Astrocyte of the cerebellum (primary cell): ENCODE measurements around the gene SMARCD2.
A peak's percentile ranks its signal among the peaks of the same experiment; 100 is the strongest.
"Not testable (repeated sequence)": the region's sequence is repeated elsewhere in the genome, so short reads cannot be mapped to it uniquely, and the experiment has no call there.

Source experiments
- DNase-seq: peaks from one replicate; pipeline ENCODE4 v3.0.0-alpha.2; 2011; ENCODE audit warnings: low read depth
- H3K4me3 ChIP-seq: 2 replicates; pipeline ENCODE4 v1.5.1; 2011; ENCODE audit warnings: mild to moderate bottlenecking, low read depth, low read length, moderate library complexity
- in situ Hi-C: cut with HindIII; loops from 2 replicates; pipeline ENCODE4 v1.10.0; 2017; ENCODE audit warnings: low sequenced_read_pairs
- TF ChIP-seq, protein P1 (sequence below): IDR thresholded peaks from 2 replicates; pipeline ENCODE4 v1.5.1; 2012; ENCODE audit warnings: low read length, low read depth, moderate library complexity, mild to moderate bottlenecking; ENCODE audit errors: missing control alignments

SMARCD2 gene

DNA sequence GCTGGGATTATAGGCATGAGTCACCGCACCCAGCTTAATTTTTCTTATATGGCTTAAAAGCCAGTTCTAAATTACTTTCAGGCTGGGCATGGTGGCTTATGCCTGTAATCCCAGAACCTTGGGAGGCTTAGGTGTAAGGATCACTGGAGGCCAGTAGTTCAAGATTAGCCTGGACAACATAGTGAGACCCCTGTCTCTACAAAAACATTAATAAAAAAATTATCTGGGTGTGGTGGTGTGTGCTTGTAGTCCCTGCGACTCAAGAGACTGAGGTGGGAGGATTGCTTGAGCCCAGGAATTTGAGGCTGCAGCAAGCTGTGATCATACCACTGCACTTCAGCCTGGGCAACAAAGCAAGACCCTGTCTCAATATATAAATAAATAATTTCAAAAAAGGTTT is 10.8 kb upstream of the SMARCD2 start:
- no peak overlapping the region for H3K4me3 ChIP-seq
- in situ Hi-C loops, result no loop called here
- DNase-seq, result no peak
- TF ChIP-seq, protein P1, sequence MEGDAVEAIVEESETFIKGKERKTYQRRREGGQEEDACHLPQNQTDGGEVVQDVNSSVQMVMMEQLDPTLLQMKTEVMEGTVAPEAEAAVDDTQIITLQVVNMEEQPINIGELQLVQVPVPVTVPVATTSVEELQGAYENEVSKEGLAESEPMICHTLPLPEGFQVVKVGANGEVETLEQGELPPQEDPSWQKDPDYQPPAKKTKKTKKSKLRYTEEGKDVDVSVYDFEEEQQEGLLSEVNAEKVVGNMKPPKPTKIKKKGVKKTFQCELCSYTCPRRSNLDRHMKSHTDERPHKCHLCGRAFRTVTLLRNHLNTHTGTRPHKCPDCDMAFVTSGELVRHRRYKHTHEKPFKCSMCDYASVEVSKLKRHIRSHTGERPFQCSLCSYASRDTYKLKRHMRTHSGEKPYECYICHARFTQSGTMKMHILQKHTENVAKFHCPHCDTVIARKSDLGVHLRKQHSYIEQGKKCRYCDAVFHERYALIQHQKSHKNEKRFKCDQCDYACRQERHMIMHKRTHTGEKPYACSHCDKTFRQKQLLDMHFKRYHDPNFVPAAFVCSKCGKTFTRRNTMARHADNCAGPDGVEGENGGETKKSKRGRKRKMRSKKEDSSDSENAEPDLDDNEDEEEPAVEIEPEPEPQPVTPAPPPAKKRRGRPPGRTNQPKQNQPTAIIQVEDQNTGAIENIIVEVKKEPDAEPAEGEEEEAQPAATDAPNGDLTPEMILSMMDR, result no peak

DNA sequence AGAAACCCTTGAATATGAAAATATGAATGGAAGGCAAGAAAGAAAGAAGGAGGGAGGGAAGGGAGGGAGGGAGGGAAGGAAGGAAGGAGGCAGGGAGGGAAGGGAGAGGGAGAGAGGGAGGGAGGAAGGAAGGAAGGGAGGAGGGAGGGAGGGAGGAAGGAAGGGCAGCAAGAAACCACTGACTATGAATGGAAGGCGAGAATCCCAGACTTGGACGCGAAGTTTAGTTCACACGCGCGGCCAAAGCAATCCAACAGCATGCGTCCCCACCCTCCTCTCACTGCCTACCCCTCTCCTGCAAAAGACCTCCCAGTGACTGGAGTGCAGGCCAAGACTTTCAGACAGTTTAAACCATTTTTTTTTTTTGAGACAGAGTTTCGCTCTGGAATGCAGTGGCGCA is 7.9 kb upstream of the SMARCD2 start:
- in situ Hi-C loops, result no loop called here
- TF ChIP-seq, protein P1, result no peak
- no peak for DNase-seq
- no peak overlapping the region for H3K4me3 ChIP-seq

GRCh38 chr17:63848834-63849689 is 6.6 kb upstream of the SMARCD2 start:
- TF ChIP-seq, protein P1, result peak; percentile 61
- DNase-seq, result no peak
- in situ Hi-C loops, result no loop called here
- peak overlapping the region; percentile 28 for H3K4me3 ChIP-seq

GRCh38 chr17:63847525-63848249 is 5.2 kb upstream of the SMARCD2 start:
- no peak overlapping the region for H3K4me3 ChIP-seq
- no peak for DNase-seq
- in situ Hi-C loops, result no loop called here
- TF ChIP-seq, protein P1, result no peak

- TF ChIP-seq, protein P1, result no peak
- no peak overlapping the region for H3K4me3 ChIP-seq
- DNase-seq, result no peak
- in situ Hi-C loops, result no loop called here
Observed at GRCh38 chr17:63845509-63845908, 3.0 kb upstream of the SMARCD2 start.

GRCh38 chr17:63843910-63844677 is 1.6 kb upstream of the SMARCD2 start:
- TF ChIP-seq, protein P1, result no peak
- in situ Hi-C loops, result no loop called here
- no peak for DNase-seq
- no peak overlapping the region for H3K4me3 ChIP-seq

GRCh38 chr17:63843387-63843888 is 953 bp upstream of the SMARCD2 start:
- H3K4me3 ChIP-seq, result peak overlapping the region; percentile 85
- in situ Hi-C loops, DNase-seq: not testable (repeated sequence)
